Type B pancreatic cell (in vitro differentiated cells): ENCODE data around the gene LRIG2. TPM values are rescaled to one million over a fixed set of nuclear protein-coding genes. Genes with fewer than 3 reads are reported as not detected.
A peak's percentile ranks its signal among the peaks of the same experiment; 100 is the strongest.

ENCODE experiments used
- DNase-seq: peaks from one replicate; pipeline ENCODE4 v3.0.0; 2021; ENCODE audit warnings: mixed read lengths; ENCODE audit not compliant: unreplicated experiment; ENCODE audit errors: extremely low spot score
- H3K27ac Mint-ChIP-seq: 2 replicates; pipeline ENCODE4 v1.8.0; 2021; ENCODE audit warnings: mild to moderate bottlenecking, mixed read lengths
- H3K27me3 Mint-ChIP-seq: 2 replicates; pipeline ENCODE4 v1.8.0; 2021; ENCODE audit warnings: mixed read lengths
- H3K36me3 Mint-ChIP-seq: 2 replicates; pipeline ENCODE4 v1.8.0; 2021; ENCODE audit warnings: mixed read lengths
- H3K4me1 Mint-ChIP-seq: one replicate; pipeline ENCODE4 v1.8.0; 2021; ENCODE audit warnings: mixed read lengths; ENCODE audit not compliant: unreplicated experiment
- H3K4me3 Mint-ChIP-seq: 2 replicates; pipeline ENCODE4 v1.8.0; 2021; ENCODE audit warnings: mild to moderate bottlenecking, mixed read lengths
- H3K9me3 Mint-ChIP-seq: 2 replicates; pipeline ENCODE4 v1.8.0; 2021; ENCODE audit warnings: mixed read lengths
- total RNA-seq: library from RNA; stranded (reverse); gene quantifications from 2 replicates; pipeline ENCODE4 v1.2.1, GENCODE V29; 2021; ENCODE audit warnings: low replicate concordance
- TF ChIP-seq, protein P1 (sequence below): fragments of 200-600 bp; sonication (generic); conservative IDR thresholded peaks from 2 replicates; pipeline ENCODE4 v1.5.0; 2021; ENCODE audit warnings: antibody characterized with exemption, mild to moderate bottlenecking

LRIG2 gene
- total RNA-seq, 1 donor from 2014 or later, result 17.7 TPM

DNA sequence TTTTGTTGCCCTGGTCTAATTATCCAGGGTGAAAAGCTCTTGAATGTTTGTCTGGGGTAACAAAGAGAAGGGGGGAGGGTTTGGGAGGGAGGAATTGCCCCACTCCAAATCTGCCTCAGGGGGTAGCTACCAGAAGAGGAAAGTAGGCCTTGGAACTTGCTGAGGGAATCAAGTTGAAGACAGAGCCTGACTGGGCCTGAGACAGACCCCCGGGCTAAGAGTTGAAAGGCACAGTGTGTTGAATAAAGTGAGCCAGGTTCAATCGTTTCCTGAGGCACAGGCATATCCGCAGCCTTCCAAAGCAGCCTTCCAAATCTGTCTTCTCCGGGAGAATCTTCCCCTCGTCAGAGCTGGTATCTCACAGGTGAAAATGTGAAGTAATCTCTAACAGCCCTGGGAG lies 96.6 kb downstream of the LRIG2 start:
- no peaks in the 10 kb centered on the region for H3K27me3 Mint-ChIP-seq
- H3K27ac Mint-ChIP-seq, result no peak overlapping the region
- H3K4me3 Mint-ChIP-seq, result no peak overlapping the region
- H3K9me3 Mint-ChIP-seq, result no peaks in the 10 kb centered on the region
- TF ChIP-seq, protein P1, sequence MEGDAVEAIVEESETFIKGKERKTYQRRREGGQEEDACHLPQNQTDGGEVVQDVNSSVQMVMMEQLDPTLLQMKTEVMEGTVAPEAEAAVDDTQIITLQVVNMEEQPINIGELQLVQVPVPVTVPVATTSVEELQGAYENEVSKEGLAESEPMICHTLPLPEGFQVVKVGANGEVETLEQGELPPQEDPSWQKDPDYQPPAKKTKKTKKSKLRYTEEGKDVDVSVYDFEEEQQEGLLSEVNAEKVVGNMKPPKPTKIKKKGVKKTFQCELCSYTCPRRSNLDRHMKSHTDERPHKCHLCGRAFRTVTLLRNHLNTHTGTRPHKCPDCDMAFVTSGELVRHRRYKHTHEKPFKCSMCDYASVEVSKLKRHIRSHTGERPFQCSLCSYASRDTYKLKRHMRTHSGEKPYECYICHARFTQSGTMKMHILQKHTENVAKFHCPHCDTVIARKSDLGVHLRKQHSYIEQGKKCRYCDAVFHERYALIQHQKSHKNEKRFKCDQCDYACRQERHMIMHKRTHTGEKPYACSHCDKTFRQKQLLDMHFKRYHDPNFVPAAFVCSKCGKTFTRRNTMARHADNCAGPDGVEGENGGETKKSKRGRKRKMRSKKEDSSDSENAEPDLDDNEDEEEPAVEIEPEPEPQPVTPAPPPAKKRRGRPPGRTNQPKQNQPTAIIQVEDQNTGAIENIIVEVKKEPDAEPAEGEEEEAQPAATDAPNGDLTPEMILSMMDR, result no peak
- peaks cover 6% of the 10 kb centered on the region for H3K4me1 Mint-ChIP-seq
- no peak for DNase-seq
- no peaks in the 10 kb centered on the region for H3K36me3 Mint-ChIP-seq

DNA sequence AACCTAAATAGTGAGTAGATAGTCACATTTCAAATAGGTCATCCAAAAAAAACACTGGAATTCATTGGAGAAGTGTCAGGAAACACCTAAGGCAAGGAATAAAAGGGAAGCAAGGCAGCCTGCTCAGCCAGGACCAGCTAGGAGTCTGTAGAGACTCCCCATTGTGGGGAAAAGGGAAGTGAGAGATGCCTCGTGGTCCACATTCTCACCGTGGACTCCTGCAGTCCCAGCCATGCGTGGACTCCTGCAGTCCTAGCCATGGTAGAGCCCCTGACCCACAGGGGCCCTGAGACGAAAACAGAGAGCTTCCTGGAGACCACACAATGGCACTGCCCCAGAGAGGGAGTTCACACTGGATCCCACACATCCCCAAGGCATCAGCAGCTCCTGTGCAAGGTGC lies 97.5 kb downstream of the LRIG2 start:
- Mint-ChIP-seq H3K27ac (no peak overlapping the region), H3K27me3 (no peaks in the 10 kb centered on the region), H3K4me1 (peaks cover 6% of the 10 kb centered on the region), H3K36me3 (no peaks in the 10 kb centered on the region), H3K4me3 (no peak overlapping the region), H3K9me3 (no peaks in the 10 kb centered on the region)
- TF ChIP-seq, protein P1, result no peak
- no peak for DNase-seq

DNA sequence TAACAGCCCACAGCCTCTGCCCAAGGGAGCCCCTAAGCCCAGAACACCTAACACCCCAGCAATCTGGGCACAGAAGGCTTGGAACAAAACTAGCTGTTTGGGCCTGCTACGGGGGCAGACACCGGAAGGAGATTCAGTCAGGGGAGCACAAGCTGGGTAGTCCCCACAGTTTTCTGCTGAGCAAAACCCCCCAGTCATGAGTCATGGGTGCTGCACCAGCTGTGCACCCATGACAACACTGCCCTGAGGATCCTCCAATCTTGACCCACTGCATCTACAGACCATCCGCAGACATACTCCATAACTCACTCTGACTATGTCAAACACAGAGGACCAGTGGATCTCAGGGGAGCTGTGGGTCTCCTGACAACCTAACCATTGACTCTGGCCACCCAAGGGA lies 105.1 kb downstream of the LRIG2 start:
- no peaks in the 10 kb centered on the region for H3K36me3 Mint-ChIP-seq
- TF ChIP-seq, protein P1, result no peak
- no peaks in the 10 kb centered on the region for H3K9me3 Mint-ChIP-seq
- no peak overlapping the region for H3K27ac Mint-ChIP-seq
- no peak for DNase-seq
- no peak overlapping the region for H3K4me3 Mint-ChIP-seq
- no peaks in the 10 kb centered on the region for H3K27me3 Mint-ChIP-seq
- no peaks in the 10 kb centered on the region for H3K4me1 Mint-ChIP-seq

DNA sequence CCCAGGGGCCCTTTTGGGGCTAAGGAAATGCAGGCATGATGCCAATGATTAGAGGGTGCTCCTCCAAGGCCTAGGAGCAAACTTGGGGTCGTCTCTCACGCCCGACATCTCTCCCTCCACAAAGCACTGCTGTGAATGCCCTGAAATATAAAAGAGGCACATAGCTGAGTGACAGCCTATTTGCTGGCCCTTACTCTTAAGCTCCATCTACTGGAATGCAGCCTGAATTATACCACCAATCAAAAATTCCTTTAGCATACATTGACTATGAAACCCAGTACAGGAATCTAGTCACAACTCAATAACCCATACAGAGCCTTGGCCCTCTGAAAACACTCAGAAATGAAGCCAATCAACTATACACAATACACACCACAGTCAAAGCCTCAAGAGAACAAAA lies 105.5 kb downstream of the LRIG2 start:
- TF ChIP-seq, protein P1, result peak; percentile 18
- no peak for DNase-seq
- Mint-ChIP-seq H3K4me3 (no peak overlapping the region), H3K27me3 (no peaks in the 10 kb centered on the region), H3K36me3 (no peaks in the 10 kb centered on the region), H3K27ac (no peak overlapping the region), H3K9me3 (no peaks in the 10 kb centered on the region), H3K4me1 (no peaks in the 10 kb centered on the region)

Other genes with a start within 250 kb of the LRIG2 start
- 52.2 and 79.3 TPM in 2 replicates for gene SLC16A1, start 117.0 kb upstream of the LRIG2 start, total RNA-seq